Loucy (cell line): ENCODE results near the gene SYNGR3.

Experiments
- H2AFZ ChIP-seq: fragments of 200-600 bp; sonication (generic); 2 replicates; pipeline ENCODE4 v1.6.0; 2016; ENCODE audit warnings: antibody characterized with exemption, mild to moderate bottlenecking, low read length, moderate library complexity
- H3F3A ChIP-seq: fragments of 200-600 bp; 2 replicates; pipeline ENCODE4 v1.6.0; 2016; ENCODE audit warnings: antibody characterized with exemption, low read depth, mild to moderate bottlenecking
- H3K27me3 ChIP-seq: fragments of 200-600 bp; sonication (generic); 2 replicates; pipeline ENCODE4 v1.6.1; 2014; ENCODE audit warnings: low read length, mild to moderate bottlenecking; ENCODE audit not compliant: insufficient read depth, poor library complexity, severe bottlenecking
- H3K36me3 ChIP-seq: fragments of 200-600 bp; sonication (generic); 2 replicates; pipeline ENCODE4 v1.6.1; 2016; ENCODE audit warnings: low read length; ENCODE audit not compliant: insufficient read depth
- H3K4me1 ChIP-seq: fragments of 200-600 bp; sonication (generic); 2 replicates; pipeline ENCODE4 v1.5.1; 2014; ENCODE audit warnings: low read length, mild to moderate bottlenecking; ENCODE audit not compliant: insufficient read depth, poor library complexity, severe bottlenecking
- H3K4me2 ChIP-seq: fragments of 200-600 bp; sonication (generic); 2 replicates; pipeline ENCODE4 v1.6.0; 2014; ENCODE audit warnings: antibody characterized with exemption, low read length, low read depth, mild to moderate bottlenecking; ENCODE audit not compliant: poor library complexity, severe bottlenecking
- H3K4me3 ChIP-seq: fragments of 200-600 bp; sonication (generic); 2 replicates; pipeline ENCODE4 v1.5.1; 2014; ENCODE audit warnings: low read length, mild to moderate bottlenecking, mixed read lengths; ENCODE audit not compliant: poor library complexity, severe bottlenecking
- H3K79me2 ChIP-seq: fragments of 200-600 bp; sonication (generic); 2 replicates; pipeline ENCODE4 v1.6.1; 2014; ENCODE audit warnings: low read length; ENCODE audit not compliant: insufficient read depth
- H3K9ac ChIP-seq: fragments of 200-600 bp; sonication (generic); 2 replicates; pipeline ENCODE4 v1.6.0; 2014; ENCODE audit warnings: mild to moderate bottlenecking, low read depth, low read length, moderate library complexity; ENCODE audit not compliant: poor library complexity, severe bottlenecking
- H3K9me2 ChIP-seq: fragments of 200-600 bp; sonication (generic); replicated peaks from 2 replicates; pipeline ENCODE4 v1.6.1; 2016; ENCODE audit warnings: low read depth, low read length, mixed read lengths
- H3K9me3 ChIP-seq: fragments of 200-600 bp; sonication (generic); 2 replicates; pipeline ENCODE4 v1.6.1; 2014; ENCODE audit warnings: mild to moderate bottlenecking, antibody characterized with exemption, low read length, low read depth; ENCODE audit not compliant: insufficient read depth
- H4K20me1 ChIP-seq: fragments of 200-600 bp; sonication (generic); 2 replicates; pipeline ENCODE4 v1.6.0; 2014; ENCODE audit warnings: antibody characterized with exemption, low read length, mild to moderate bottlenecking; ENCODE audit not compliant: insufficient read depth, poor library complexity, severe bottlenecking
- EZH2phosphoT487 ChIP-seq: fragments of 200-600 bp; IDR thresholded peaks from 2 replicates; pipeline ENCODE4 v1.6.1; 2018; ENCODE audit warnings: antibody characterized with exemption, mild to moderate bottlenecking, moderate library complexity, borderline replicate concordance
- TF ChIP-seq, protein P1 (sequence below): fragments of 200-600 bp; sonication (generic); conservative IDR thresholded peaks from 2 replicates; pipeline ENCODE4 v1.5.1; 2014; ENCODE audit warnings: mild to moderate bottlenecking, antibody characterized with exemption, low read length

SYNGR3 gene

DNA sequence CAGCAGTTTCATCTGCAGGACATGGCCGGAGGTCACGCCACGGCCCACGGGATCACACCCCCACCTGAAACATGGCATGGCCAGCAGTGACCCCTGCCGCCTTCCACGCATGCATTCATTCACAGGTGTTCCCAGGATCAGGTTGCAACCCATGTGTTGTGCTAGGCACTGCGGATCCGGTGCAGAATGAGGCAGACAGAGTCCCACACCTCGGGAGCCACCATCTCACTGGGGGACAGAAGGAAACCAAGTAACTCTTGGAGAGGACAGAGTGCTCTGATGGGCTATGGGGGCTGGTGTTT lies 42.5 kb upstream of the SYNGR3 start:
- no peaks in the 10 kb centered on the region for H3K9me2 ChIP-seq
- H3K4me2 ChIP-seq: no peak overlapping the region
- no peaks in the 10 kb centered on the region for H3K36me3 ChIP-seq
- H4K20me1 ChIP-seq: no peaks in the 10 kb centered on the region
- H2AFZ ChIP-seq: no peak overlapping the region
- no peaks in the 10 kb centered on the region for H3F3A ChIP-seq
- peaks cover 5% of the 10 kb centered on the region for H3K4me1 ChIP-seq
- no peaks in the 10 kb centered on the region for H3K9me3 ChIP-seq
- no peak overlapping the region for H3K4me3 ChIP-seq
- H3K9ac ChIP-seq: no peak overlapping the region
- peaks cover 6% of the 10 kb centered on the region; the same call in 1 of the 2 replicates for H3K79me2 ChIP-seq
- H3K27me3 ChIP-seq: no peaks in the 10 kb centered on the region
- TF ChIP-seq EZH2phosphoT487: no peak
- TF ChIP-seq, protein P1, sequence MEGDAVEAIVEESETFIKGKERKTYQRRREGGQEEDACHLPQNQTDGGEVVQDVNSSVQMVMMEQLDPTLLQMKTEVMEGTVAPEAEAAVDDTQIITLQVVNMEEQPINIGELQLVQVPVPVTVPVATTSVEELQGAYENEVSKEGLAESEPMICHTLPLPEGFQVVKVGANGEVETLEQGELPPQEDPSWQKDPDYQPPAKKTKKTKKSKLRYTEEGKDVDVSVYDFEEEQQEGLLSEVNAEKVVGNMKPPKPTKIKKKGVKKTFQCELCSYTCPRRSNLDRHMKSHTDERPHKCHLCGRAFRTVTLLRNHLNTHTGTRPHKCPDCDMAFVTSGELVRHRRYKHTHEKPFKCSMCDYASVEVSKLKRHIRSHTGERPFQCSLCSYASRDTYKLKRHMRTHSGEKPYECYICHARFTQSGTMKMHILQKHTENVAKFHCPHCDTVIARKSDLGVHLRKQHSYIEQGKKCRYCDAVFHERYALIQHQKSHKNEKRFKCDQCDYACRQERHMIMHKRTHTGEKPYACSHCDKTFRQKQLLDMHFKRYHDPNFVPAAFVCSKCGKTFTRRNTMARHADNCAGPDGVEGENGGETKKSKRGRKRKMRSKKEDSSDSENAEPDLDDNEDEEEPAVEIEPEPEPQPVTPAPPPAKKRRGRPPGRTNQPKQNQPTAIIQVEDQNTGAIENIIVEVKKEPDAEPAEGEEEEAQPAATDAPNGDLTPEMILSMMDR: no peak

DNA sequence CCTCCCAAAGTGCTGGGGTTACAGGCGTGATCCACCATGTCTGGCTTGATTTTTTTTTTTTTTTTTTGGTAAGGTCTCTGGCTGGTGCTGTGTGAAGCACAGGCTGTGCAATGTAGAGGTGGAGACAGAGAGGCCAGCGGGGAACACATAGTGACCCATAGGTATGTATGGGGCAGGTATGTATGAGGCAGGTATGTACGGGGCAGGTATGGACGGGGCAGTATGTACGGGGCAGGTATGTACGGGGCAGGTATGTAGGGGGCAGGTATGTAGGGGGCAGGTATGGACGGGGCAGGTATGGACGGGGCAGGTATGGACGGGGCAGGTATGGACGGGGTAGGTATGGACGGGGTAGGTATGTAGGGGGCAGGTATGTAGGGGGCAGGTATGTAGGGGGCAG lies 40.3 kb upstream of the SYNGR3 start:
- no peaks in the 10 kb centered on the region for H3K9me3 ChIP-seq
- H3K4me1 ChIP-seq: no peaks in the 10 kb centered on the region
- no peak overlapping the region for H2AFZ ChIP-seq
- H3K27me3 ChIP-seq: no peaks in the 10 kb centered on the region
- H4K20me1 ChIP-seq: no peaks in the 10 kb centered on the region
- no peaks in the 10 kb centered on the region for H3K79me2 ChIP-seq
- no peak overlapping the region for H3K4me3 ChIP-seq
- no peak overlapping the region for H3K4me2 ChIP-seq
- H3K36me3 ChIP-seq: no peaks in the 10 kb centered on the region
- no peak overlapping the region for H3K9ac ChIP-seq
- H3K9me2 ChIP-seq: no peaks in the 10 kb centered on the region
- H3F3A ChIP-seq: no peaks in the 10 kb centered on the region
- no peak for TF ChIP-seq EZH2phosphoT487
- TF ChIP-seq, protein P1: no peak

DNA sequence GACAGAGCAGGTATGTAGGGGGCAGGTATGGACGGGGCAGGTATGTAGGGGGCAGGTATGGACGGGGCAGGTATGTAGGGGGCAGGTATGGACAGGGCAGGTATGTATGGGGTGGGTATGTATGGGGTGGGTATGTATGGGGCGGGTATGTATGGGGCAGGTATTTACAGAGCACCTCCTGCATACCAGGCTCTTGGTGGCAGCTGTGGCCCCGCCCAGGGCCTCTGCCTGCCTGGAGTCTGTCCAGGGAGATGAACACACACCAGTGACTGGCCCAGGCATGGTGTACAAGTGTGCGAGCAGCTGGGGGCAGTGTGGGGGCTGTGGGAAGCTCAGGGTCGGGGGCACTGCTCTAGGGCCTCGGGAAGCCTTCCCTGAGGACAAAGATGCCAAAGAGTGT lies 39.7 kb upstream of the SYNGR3 start:
- Histone ChIP-seq H3K79me2 (no peaks in the 10 kb centered on the region), H3K4me1 (no peaks in the 10 kb centered on the region), H3K4me3 (no peak overlapping the region), H3F3A (no peaks in the 10 kb centered on the region), H4K20me1 (no peaks in the 10 kb centered on the region), H3K27me3 (no peaks in the 10 kb centered on the region), H3K4me2 (no peak overlapping the region), H3K36me3 (no peaks in the 10 kb centered on the region), H3K9me2 (no peaks in the 10 kb centered on the region), H2AFZ (no peak overlapping the region), H3K9me3 (no peaks in the 10 kb centered on the region), H3K9ac (no peak overlapping the region)
- TF ChIP-seq, protein P1: no peak
- no peak for TF ChIP-seq EZH2phosphoT487
